Measurements from ENCODE around the gene RAD17. TPM values are rescaled to one million over a fixed set of nuclear protein-coding genes. Genes with fewer than 3 reads are reported as not detected.
A peak's percentile ranks its signal among the peaks of the same experiment; 100 is the strongest.
"Not testable (repeated sequence)": the region's sequence is repeated elsewhere in the genome, so short reads cannot be mapped to it uniquely, and the experiment has no call there.

Gene RAD17
- 9.6 and 14.5 TPM in 2 replicates for total RNA-seq

DNA sequence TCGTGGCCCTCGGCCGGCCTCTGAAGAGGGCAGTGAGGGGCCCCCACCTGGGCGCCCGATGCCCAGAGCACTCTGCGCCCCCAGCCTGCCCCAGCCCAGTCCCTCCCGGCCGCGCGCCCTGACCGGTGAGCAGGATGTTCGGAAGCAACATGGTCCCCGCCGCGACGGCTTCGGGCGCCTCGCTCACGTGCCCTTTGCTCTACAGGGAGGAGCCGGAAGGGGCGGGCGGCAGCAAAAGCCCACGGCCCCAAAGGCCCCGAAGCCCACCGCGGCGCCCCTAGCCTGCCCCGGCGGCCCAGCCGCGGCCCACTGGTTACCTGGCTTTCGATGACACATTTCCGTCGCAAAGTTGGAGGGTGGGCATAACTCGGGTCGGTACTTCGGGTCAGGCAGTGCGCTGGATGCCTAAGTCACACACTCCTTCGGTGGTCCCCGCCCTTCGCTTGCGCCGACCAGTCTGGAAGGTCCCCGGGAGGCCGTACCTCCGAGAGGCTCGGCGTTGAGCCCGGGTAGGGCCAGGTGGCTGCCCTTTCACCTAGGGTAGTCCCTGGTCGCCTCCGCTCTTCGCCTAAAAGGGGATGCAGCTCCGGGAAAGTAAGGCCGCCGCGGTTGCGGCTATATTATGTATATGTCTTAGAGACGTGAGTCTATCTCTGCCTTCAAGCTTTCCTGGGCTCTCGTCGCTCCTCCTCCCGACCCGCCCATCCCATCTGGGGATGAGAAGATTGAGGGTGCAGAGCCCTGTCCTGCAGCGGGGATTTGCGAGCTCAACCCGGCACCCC is at the start of gene RAD17, which contains the start of the genes AK6 and TAF9:
Gene RAD17 (plus strand): TSS at position 479 of the 782 bp plus-strand sequence. CDS start 2,391 bp downstream, outside the sequence.
Gene AK6 (minus strand): TSS at position 181 of the 782 bp plus-strand sequence. CDS start 30 bp downstream, at position 151.
Gene TAF9 (minus strand): TSS at position 181 of the 782 bp plus-strand sequence. CDS start 3,783 bp downstream, outside the sequence.
- peak; percentile 92 for DNase-seq (ENCODE audit: low read depth in 2 of 2)

DNA sequence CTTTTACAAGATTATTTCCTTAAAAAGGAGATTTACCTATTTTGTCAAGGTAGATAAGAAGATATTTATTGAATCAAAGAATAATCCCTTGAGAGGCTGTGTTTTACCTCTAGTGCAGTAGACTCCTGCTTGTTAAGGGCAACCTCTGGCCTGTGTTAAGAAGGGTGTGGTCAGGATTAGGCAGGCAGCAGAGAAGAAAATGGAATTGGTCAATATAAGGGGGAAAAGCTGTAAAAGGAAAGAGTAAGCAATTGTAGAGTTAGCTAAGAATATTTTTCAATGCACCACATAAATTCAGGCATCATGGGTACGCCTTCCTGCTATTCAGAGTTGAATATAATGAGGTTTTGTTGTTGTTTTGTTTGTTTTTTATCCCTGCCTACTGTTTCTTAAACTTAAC is 43.3 kb upstream of the RAD17 start:
- DNase-seq (ENCODE audit: low read depth in 2 of 2): no peak

DNA sequence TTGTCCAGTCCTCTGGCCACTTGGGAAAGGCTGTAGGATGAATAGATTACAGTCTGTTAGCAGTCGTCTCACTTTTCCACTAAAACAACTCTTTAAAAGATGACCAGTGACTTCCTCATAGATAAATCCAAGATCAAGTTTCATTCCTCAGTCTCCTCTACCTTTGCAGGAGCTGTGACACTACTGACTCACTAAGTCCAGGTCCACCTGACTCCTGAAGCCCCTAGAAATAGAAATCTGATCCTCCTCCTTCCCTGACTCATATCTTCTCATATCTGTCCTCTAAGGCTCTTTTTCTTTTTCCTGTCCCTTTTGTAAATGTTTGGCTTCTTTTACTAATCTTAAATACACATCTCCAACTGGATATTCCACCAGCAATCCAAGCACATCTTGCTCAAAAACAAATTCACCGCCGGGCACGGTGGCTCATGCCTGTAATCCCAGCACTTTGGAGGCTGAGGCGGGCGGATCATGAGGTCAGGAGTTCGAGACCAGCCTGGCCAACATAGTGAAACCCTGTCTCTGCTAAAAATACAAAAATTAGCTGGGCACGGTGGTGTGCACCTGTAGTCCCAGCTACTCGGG is 39.6 kb upstream of the RAD17 start:
- no peak for DNase-seq (ENCODE audit: low read depth in 2 of 2)

DNA sequence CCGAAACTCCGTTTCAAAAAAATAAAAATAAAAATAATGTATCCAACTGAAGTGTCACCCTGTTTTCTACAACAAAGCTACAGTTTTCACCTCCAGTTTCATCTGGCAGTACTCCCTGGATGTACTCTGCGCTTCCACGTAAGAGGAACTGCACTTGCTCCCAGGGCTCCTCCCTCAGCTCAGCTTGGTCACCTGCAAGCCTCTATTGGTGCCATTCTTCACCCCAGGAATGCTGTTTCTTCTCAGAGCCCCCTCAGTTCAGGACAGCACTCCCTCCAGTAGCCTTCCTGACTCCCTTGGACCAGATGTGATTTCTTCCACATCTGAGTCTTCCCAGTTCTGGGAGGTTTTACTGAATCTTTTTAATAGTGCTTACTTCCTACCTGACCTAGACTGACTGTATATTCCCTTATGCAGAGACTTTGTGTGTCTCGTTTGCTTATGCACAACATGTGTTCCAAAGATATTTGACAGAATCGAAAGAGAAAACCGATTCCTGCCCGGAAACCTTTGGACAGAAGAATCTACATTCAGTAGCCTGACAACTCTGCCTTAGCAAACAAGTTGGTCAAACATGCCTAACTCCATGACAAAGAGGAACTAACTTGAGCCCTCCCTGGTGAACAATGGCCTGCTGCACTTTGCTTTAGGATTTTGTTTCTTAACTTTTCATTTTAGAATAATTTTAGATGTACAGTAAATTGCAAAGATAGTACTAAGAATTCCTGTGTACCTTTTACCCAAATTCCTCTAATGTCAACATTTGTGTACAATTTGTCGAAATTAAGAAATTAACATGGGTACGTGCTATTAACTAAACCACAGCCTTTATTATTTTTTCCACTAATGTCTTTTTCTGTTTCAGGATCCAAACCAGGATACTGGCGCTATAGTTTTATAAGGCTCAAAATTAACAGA is 37.8 kb upstream of the RAD17 start:
- no peak for DNase-seq (ENCODE audit: low read depth in 2 of 2)

DNA sequence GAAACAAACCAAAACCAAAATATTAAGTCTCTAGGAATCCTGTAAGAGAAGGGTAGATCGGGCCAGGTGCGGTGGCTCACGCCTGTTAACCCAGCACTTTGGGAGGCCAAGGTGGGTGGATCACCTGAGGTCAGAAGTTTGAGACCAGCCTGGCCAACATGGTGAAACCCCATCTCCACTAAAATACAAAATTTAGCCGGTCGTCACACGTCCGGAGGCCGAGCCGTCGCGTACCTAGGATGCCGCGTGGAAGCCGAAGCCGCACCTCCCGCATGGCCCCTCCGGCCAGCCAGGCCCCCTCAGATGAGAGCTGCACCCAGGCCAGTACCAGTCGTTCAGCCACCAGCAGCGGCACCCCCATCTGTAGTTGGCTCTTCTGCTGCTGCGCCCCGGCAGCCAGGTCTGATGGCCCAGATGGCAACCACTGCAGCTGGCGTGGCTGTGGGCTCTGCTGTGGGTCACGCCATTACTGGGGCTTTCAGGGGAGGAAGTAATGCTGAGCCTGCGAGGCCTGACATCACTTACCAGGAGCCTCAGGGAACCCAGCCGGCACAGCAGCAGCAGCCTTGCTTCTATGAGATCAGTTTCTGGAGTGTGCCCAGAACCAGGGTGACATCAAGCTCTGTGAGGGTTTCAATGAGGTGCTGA is 35.8 kb upstream of the RAD17 start:
- DNase-seq (ENCODE audit: low read depth in 2 of 2): not testable (repeated sequence)

- peak; percentile 80 to 85 for DNase-seq (ENCODE audit: low read depth in 2 of 2)
These were observed 34.8 kb upstream of the RAD17 start for GRCh38 chr5:69334793-69335268.

GRCh38 chr5:69335341-69335935 is 34.2 kb upstream of the RAD17 start:
- no peak for DNase-seq (ENCODE audit: low read depth in 2 of 2)

- no peak for DNase-seq (ENCODE audit: low read depth in 2 of 2)
These were observed 28.0 kb upstream of the RAD17 start for GRCh38 chr5:69341520-69342161.

DNA sequence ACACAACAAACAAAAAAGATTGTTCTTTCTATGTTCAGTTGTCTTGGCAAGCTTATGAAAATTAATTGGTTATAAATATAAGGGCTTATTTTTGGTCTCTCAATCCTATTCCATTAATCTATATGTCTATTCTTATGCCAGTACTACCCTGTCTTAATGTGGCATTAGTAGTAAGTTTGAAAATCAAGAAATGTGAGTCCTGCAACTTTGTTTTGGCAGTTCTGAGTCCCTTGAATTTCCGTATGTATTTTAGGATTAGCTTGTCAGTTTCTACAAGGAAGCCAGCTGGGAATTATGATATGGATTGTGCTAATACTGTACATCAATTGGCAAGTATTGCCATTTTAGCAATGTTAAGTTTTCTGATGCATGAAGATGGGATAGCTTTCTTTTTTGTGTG is 26.5 kb upstream of the RAD17 start:
- DNase-seq (ENCODE audit: low read depth in 2 of 2): no peak

DNA sequence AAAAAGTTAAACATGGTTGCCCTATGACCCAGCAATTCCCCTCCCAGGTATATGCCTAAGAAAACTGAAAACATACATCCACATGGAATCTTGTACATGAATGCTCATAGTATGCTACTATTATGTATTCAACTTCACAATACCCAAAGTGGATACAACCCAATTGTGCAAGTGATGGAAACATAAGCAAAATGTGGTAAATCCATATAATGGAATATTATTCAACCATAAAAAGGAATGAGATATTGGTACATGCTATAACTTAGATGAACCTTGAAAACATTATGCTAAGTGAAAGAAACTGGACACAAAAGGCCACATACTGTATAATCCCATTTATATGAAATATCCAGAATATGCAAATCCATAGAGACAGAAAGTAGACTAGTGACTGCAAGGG is 19.0 kb upstream of the RAD17 start:
- DNase-seq (ENCODE audit: low read depth in 2 of 2): no peak

DNA sequence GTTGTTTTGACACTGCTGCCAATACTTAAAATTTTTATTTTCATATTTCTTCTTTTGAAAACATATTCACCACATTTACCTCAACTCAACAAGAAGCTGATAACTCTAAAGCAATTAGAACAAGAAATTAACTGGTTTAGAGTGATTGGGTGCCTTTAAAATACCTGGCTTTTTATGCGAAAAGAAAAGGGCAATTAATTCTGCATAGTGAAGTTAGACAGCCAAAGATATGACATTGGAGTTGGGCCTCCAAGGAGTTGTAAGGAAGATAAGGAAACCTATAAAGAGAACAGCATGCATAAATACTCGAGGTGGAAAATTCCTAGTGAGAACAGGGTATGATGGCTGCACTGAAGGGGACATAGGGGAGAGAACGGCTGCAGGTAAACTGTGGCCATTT is 9.9 kb upstream of the RAD17 start:
- no peak for DNase-seq (ENCODE audit: low read depth in 2 of 2)

GRCh38 chr5:69360442-69360841 is 9.2 kb upstream of the RAD17 start:
- DNase-seq (ENCODE audit: low read depth in 2 of 2): no peak

GRCh38 chr5:69364414-69364813 is 5.2 kb upstream of the RAD17 start:
- peak in 1 of 2 donors; percentile 20 for DNase-seq (ENCODE audit: low read depth in 2 of 2)

GRCh38 chr5:69364850-69365249 is 4.8 kb upstream of the RAD17 start:
- no peak for DNase-seq (ENCODE audit: low read depth in 2 of 2)

GRCh38 chr5:69367697-69368279 is 1.8 kb upstream of the RAD17 start:
- no peak for DNase-seq (ENCODE audit: low read depth in 2 of 2)

- DNase-seq (ENCODE audit: low read depth in 2 of 2): peak; percentile 45 to 52
These were observed 919 bp upstream of the RAD17 start for GRCh38 chr5:69368458-69369339.

DNA sequence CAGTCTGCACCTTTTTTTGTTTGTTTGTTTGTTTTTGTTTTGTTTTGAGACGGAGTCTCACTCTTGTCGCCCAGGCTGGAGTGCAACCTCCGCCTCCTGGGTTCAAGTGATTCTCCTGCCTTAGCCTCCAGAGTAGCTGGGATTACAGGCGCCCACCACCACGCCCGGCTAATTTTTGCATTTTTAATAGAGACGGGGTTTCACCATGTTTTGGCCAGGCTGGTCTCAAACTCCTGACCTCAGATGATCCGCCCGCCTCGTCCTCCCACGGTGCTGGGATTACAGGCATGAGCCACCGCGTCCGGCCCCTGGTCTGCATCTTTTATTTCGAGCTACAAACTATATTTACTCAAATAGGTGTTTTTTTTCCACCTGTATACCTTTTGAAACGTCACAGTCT is 717 bp downstream of the RAD17 start:
- DNase-seq (ENCODE audit: low read depth in 2 of 2): peak in 1 of 2 donors; percentile 6

- DNase-seq (ENCODE audit: low read depth in 2 of 2): no peak
These were observed 2.8 kb downstream of the RAD17 start for GRCh38 chr5:69372394-69372793.
